A673 (cell line): ENCODE data around the gene SYT14. TPM values are rescaled to one million over a fixed set of nuclear protein-coding genes. Genes with fewer than 3 reads are reported as not detected.

Experiments
- BruUV-seq: library from RNA; stranded (reverse); fragments of 400-500 nt; replicated peaks from 2 replicates; lab custom pipeline; 2021; lab: Mats Ljungman, UMichigan
- CTCF ChIA-PET: fragments of 300-600 bp; sonication (Branson Sonifier 250); formaldehyde crosslinking; loops from one replicate; lab custom pipeline; 2022; ENCODE audit warnings: antibody characterized with exemption; lab: Charles Lee
- POLR2A ChIA-PET: fragments of 300-600 bp; sonication (Branson Sonifier 250); formaldehyde crosslinking; loops from one replicate; lab custom pipeline; 2022; ENCODE audit warnings: antibody characterized with exemption; ENCODE audit not compliant: low non-redundant PET; lab: Charles Lee
- DNase-seq: peaks from one replicate; pipeline ENCODE4 v3.0.0-alpha.2; 2015; ENCODE audit warnings: low spot score
- H3K27ac ChIP-seq: fragments of 200-600 bp; sonication (generic); 2 replicates; pipeline ENCODE4 v1.5.1; 2016; ENCODE audit warnings: mixed run types, low read depth, mild to moderate bottlenecking, mixed read lengths, antibody characterized with exemption, low read length; ENCODE audit not compliant: poor library complexity, severe bottlenecking
- H3K27me3 ChIP-seq: fragments of 200-600 bp; sonication (generic); replicated peaks from 2 replicates; pipeline ENCODE4 v1.6.1; 2017; ENCODE audit warnings: mixed run types, low read depth, mild to moderate bottlenecking, mixed read lengths, antibody characterized with exemption, low read length; ENCODE audit not compliant: insufficient read depth, poor library complexity
- H3K36me3 ChIP-seq: fragments of 200-600 bp; sonication (generic); 2 replicates; pipeline ENCODE4 v1.6.1; 2016; ENCODE audit warnings: mixed run types, mild to moderate bottlenecking, mixed read lengths, antibody characterized with exemption, low read length; ENCODE audit not compliant: insufficient read depth, poor library complexity, severe bottlenecking
- H3K4me1 ChIP-seq: fragments of 200-600 bp; sonication (generic); 2 replicates; pipeline ENCODE4 v1.6.1; 2017; ENCODE audit warnings: mixed run types, mild to moderate bottlenecking, mixed read lengths, antibody characterized with exemption, low read length; ENCODE audit not compliant: insufficient read depth, poor library complexity, severe bottlenecking
- H3K4me3 ChIP-seq: fragments of 200-600 bp; sonication (generic); 2 replicates; pipeline ENCODE4 v1.5.1; 2016; ENCODE audit warnings: low read depth, mixed run types, mild to moderate bottlenecking, mixed read lengths, low read length; ENCODE audit not compliant: poor library complexity, severe bottlenecking
- H3K9me3 ChIP-seq: fragments of 200-600 bp; sonication (generic); 2 replicates; pipeline ENCODE4 v1.6.1; 2016; ENCODE audit warnings: mixed run types, low read depth, mild to moderate bottlenecking, mixed read lengths, antibody characterized with exemption, low read length; ENCODE audit not compliant: poor library complexity, severe bottlenecking
- CTCF ChIP-seq: fragments of 300-800, 200-600 bp; sonication (generic); conservative IDR thresholded peaks from 2 replicates; pipeline ENCODE4 v1.5.1; 2017; ENCODE audit warnings: low read depth, mild to moderate bottlenecking, antibody characterized with exemption, low read length, moderate library complexity, mixed read lengths
- EZH2 ChIP-seq: fragments of 200-600 bp; sonication (generic); IDR thresholded peaks from 2 replicates; pipeline ENCODE4 v1.6.1; 2017; ENCODE audit warnings: borderline replicate concordance, low read depth, mild to moderate bottlenecking, mixed read lengths, antibody characterized with exemption, low read length; ENCODE audit not compliant: poor library complexity, severe bottlenecking
- intact Hi-C: fragments of 100-400 bp; cut with micrococcal nuclease; formaldehyde crosslinking; loops from one replicate; pipeline ENCODE4 v1.10.0; 2022; ENCODE audit not compliant: unreplicated experiment
- total RNA-seq: library from RNA; stranded (reverse); gene quantifications from 2 replicates; pipeline ENCODE4 v1.2.3, GENCODE V29; 2021

SYT14 gene
- total RNA-seq, 1 experiment from 2014 or later = 22.4 TPM

GRCh38 chr1:210076620-210077019 is 138.6 kb downstream of the SYT14 start:
- POLR2A ChIA-PET = no interaction called here
- intact Hi-C loops = no loop called here
- peaks cover 12% of the 10 kb centered on the region for H3K4me1 ChIP-seq
- CTCF ChIA-PET = no interaction called here
- no TSS peak for BruUV-seq
- no peak overlapping the region for H3K4me3 ChIP-seq
- no peaks in the 10 kb centered on the region for H3K36me3 ChIP-seq
- no peaks in the 10 kb centered on the region for H3K9me3 ChIP-seq
- TF ChIP-seq CTCF (no peak), EZH2 (no peak)
- no peak overlapping the region for H3K27ac ChIP-seq
- DNase-seq = no peak
- no peaks in the 10 kb centered on the region for H3K27me3 ChIP-seq

GRCh38 chr1:210081494-210081893 is 143.5 kb downstream of the SYT14 start:
- ChIA-PET CTCF (no interaction called here), POLR2A (no interaction called here)
- Histone ChIP-seq H3K4me3 (no peak overlapping the region), H3K9me3 (no peaks in the 10 kb centered on the region), H3K27ac (no peak overlapping the region), H3K4me1 (no peaks in the 10 kb centered on the region), H3K27me3 (no peaks in the 10 kb centered on the region), H3K36me3 (no peaks in the 10 kb centered on the region)
- no peak for DNase-seq
- BruUV-seq = no TSS peak
- no peak for TF ChIP-seq CTCF
- no peak for TF ChIP-seq EZH2
- intact Hi-C loops = no loop called here

GRCh38 chr1:210085359-210085758 is 147.3 kb downstream of the SYT14 start:
- BruUV-seq = no TSS peak
- TF ChIP-seq EZH2 (no peak), CTCF (no peak)
- H3K27me3 ChIP-seq = no peaks in the 10 kb centered on the region
- intact Hi-C loops = no loop called here
- CTCF ChIA-PET = no interaction called here
- POLR2A ChIA-PET = no interaction called here
- no peaks in the 10 kb centered on the region for H3K9me3 ChIP-seq
- DNase-seq = no peak
- H3K27ac ChIP-seq = no peak overlapping the region
- H3K4me1 ChIP-seq = no peaks in the 10 kb centered on the region
- H3K4me3 ChIP-seq = no peak overlapping the region
- H3K36me3 ChIP-seq = no peaks in the 10 kb centered on the region
